Activated CD4-positive, alpha-beta T cell treated with anti-CD3 and anti-CD28 coated beads, Interleukin-2, amount 10 ng/mL, durations not matched to agents 24 days and 14 days (primary cell): ENCODE measurements around the gene WFS1. TPM values are rescaled to one million over a fixed set of nuclear protein-coding genes. Genes with fewer than 3 reads are reported as not detected.

ENCODE experiments used
- DNase-seq: peaks from one replicate; pipeline ENCODE4 v3.0.0; 2022
- H3K27ac Mint-ChIP-seq: one replicate; pipeline ENCODE4 v1.8.0; 2022; ENCODE audit warnings: mild to moderate bottlenecking, mixed read lengths
- H3K27me3 Mint-ChIP-seq: one replicate; pipeline ENCODE4 v1.8.0; 2022; ENCODE audit warnings: mixed read lengths
- H3K36me3 Mint-ChIP-seq: one replicate; pipeline ENCODE4 v1.8.0; 2022; ENCODE audit warnings: low read depth, mild to moderate bottlenecking, mixed read lengths
- H3K4me1 Mint-ChIP-seq: one replicate; pipeline ENCODE4 v1.8.0; 2021; ENCODE audit warnings: mixed read lengths
- H3K4me3 Mint-ChIP-seq: one replicate; pipeline ENCODE4 v1.8.0; 2022; ENCODE audit warnings: mild to moderate bottlenecking, moderate library complexity, mixed read lengths
- H3K9me3 Mint-ChIP-seq: one replicate; pipeline ENCODE4 v1.8.0; 2021; ENCODE audit warnings: mixed read lengths
- intact Hi-C: fragments of 100-400 bp; cut with micrococcal nuclease; formaldehyde crosslinking; loops from one replicate; pipeline ENCODE4 v1.15.1; 2023
- total RNA-seq: library from RNA; stranded (reverse); gene quantifications from 2 replicates; pipeline ENCODE4 v1.2.3, GENCODE V29; 2022

Gene WFS1
- total RNA-seq, 1 donor from 2014 or later, result 4.7 TPM

- H3K36me3 Mint-ChIP-seq, result no peaks in the 10 kb centered on the region
- intact Hi-C loops, result no loop called here
- no peak for DNase-seq
- peaks cover 2% of the 10 kb centered on the region for H3K27me3 Mint-ChIP-seq
- H3K27ac Mint-ChIP-seq, result no peak overlapping the region
- H3K4me3 Mint-ChIP-seq, result no peak overlapping the region
- no peaks in the 10 kb centered on the region for H3K9me3 Mint-ChIP-seq
- no peaks in the 10 kb centered on the region for H3K4me1 Mint-ChIP-seq
These were observed 38.6 kb upstream of the WFS1 start for GRCh38 chr4:6230827-6231662.

- H3K4me3 Mint-ChIP-seq, result no peak overlapping the region
- H3K9me3 Mint-ChIP-seq, result no peaks in the 10 kb centered on the region
- no peak for DNase-seq
- no peaks in the 10 kb centered on the region for H3K36me3 Mint-ChIP-seq
- no peaks in the 10 kb centered on the region for H3K4me1 Mint-ChIP-seq
- no peak overlapping the region for H3K27ac Mint-ChIP-seq
- peaks cover 2% of the 10 kb centered on the region for H3K27me3 Mint-ChIP-seq
- intact Hi-C loops, result no loop called here
These were observed 37.9 kb upstream of the WFS1 start for GRCh38 chr4:6231663-6232165.

GRCh38 chr4:6232836-6233785 is 36.5 kb upstream of the WFS1 start:
- DNase-seq, result no peak
- Mint-ChIP-seq H3K4me1 (no peaks in the 10 kb centered on the region), H3K9me3 (no peaks in the 10 kb centered on the region), H3K27me3 (peaks cover 4% of the 10 kb centered on the region), H3K36me3 (no peaks in the 10 kb centered on the region), H3K4me3 (no peak overlapping the region), H3K27ac (no peak overlapping the region)
- intact Hi-C loops, result no loop called here

- no peak overlapping the region for H3K27ac Mint-ChIP-seq
- no peak overlapping the region for H3K4me3 Mint-ChIP-seq
- H3K27me3 Mint-ChIP-seq, result peaks cover 2% of the 10 kb centered on the region
- no peaks in the 10 kb centered on the region for H3K36me3 Mint-ChIP-seq
- H3K9me3 Mint-ChIP-seq, result no peaks in the 10 kb centered on the region
- intact Hi-C loops, result no loop called here
- no peaks in the 10 kb centered on the region for H3K4me1 Mint-ChIP-seq
- no peak for DNase-seq
These were observed 35.7 kb upstream of the WFS1 start for GRCh38 chr4:6233929-6234328.

- no peaks in the 10 kb centered on the region for H3K9me3 Mint-ChIP-seq
- intact Hi-C loops, result no loop called here
- no peak overlapping the region for H3K4me3 Mint-ChIP-seq
- H3K36me3 Mint-ChIP-seq, result no peaks in the 10 kb centered on the region
- DNase-seq, result no peak
- H3K27me3 Mint-ChIP-seq, result peaks cover 2% of the 10 kb centered on the region
- no peaks in the 10 kb centered on the region for H3K4me1 Mint-ChIP-seq
- no peak overlapping the region for H3K27ac Mint-ChIP-seq
These were observed 34.6 kb upstream of the WFS1 start for GRCh38 chr4:6235012-6235411.

- Mint-ChIP-seq H3K27me3 (peaks cover 2% of the 10 kb centered on the region), H3K4me1 (no peaks in the 10 kb centered on the region), H3K36me3 (no peaks in the 10 kb centered on the region), H3K9me3 (no peaks in the 10 kb centered on the region), H3K4me3 (no peak overlapping the region), H3K27ac (no peak overlapping the region)
- intact Hi-C loops, result no loop called here
- DNase-seq, result no peak
These were observed 33.6 kb upstream of the WFS1 start for GRCh38 chr4:6235901-6236640.

- no peak for DNase-seq
- H3K4me1 Mint-ChIP-seq, result no peaks in the 10 kb centered on the region
- H3K9me3 Mint-ChIP-seq, result no peaks in the 10 kb centered on the region
- H3K36me3 Mint-ChIP-seq, result no peaks in the 10 kb centered on the region
- H3K27me3 Mint-ChIP-seq, result peaks cover 2% of the 10 kb centered on the region
- intact Hi-C loops, result no loop called here
- H3K4me3 Mint-ChIP-seq, result no peak overlapping the region
- no peak overlapping the region for H3K27ac Mint-ChIP-seq
These were observed 32.7 kb upstream of the WFS1 start for GRCh38 chr4:6236816-6237390.

GRCh38 chr4:6239486-6239885 is 30.2 kb upstream of the WFS1 start:
- H3K27ac Mint-ChIP-seq, result no peak overlapping the region
- H3K27me3 Mint-ChIP-seq, result peaks cover 9% of the 10 kb centered on the region
- peaks cover 6% of the 10 kb centered on the region for H3K9me3 Mint-ChIP-seq

GRCh38 chr4:6239968-6240367 is 29.7 kb upstream of the WFS1 start:
- intact Hi-C loops, result no loop called here
- DNase-seq, result no peak
- Mint-ChIP-seq H3K4me1 (no peaks in the 10 kb centered on the region), H3K27me3 (peaks cover 14% of the 10 kb centered on the region), H3K4me3 (no peak overlapping the region), H3K9me3 (peaks cover 6% of the 10 kb centered on the region), H3K36me3 (peaks cover 2% of the 10 kb centered on the region), H3K27ac (no peak overlapping the region)

More at GRCh38 chr4:6239486-6239885, 30.2 kb upstream of the WFS1 start:
- DNase-seq, result no peak
- intact Hi-C loops, result no loop called here
- no peaks in the 10 kb centered on the region for H3K36me3 Mint-ChIP-seq
- H3K4me1 Mint-ChIP-seq, result no peaks in the 10 kb centered on the region
- no peak overlapping the region for H3K4me3 Mint-ChIP-seq

GRCh38 chr4:6241062-6241845 is 28.4 kb upstream of the WFS1 start:
- Mint-ChIP-seq H3K4me3 (no peak overlapping the region), H3K27me3 (peaks cover 18% of the 10 kb centered on the region), H3K4me1 (no peaks in the 10 kb centered on the region), H3K36me3 (peaks cover 2% of the 10 kb centered on the region), H3K27ac (no peak overlapping the region), H3K9me3 (peaks cover 6% of the 10 kb centered on the region)
- DNase-seq, result no peak
- intact Hi-C loops, result no loop called here

GRCh38 chr4:6242271-6243029 is 27.2 kb upstream of the WFS1 start:
- no peaks in the 10 kb centered on the region for H3K4me1 Mint-ChIP-seq
- peaks cover 6% of the 10 kb centered on the region for H3K9me3 Mint-ChIP-seq
- no peak overlapping the region for H3K4me3 Mint-ChIP-seq
- H3K27me3 Mint-ChIP-seq, result peaks cover 28% of the 10 kb centered on the region
- intact Hi-C loops, result no loop called here
- H3K36me3 Mint-ChIP-seq, result peaks cover 2% of the 10 kb centered on the region
- no peak overlapping the region for H3K27ac Mint-ChIP-seq
- no peak for DNase-seq
